Common myeloid progenitor, CD34-positive (primary cell): ENCODE data around the gene GRID1.

Experiments
- CTCF ChIA-PET: fragments of 350-600 bp; sonication (Branson Sonifier 250); formaldehyde crosslinking; loops from one replicate; lab custom pipeline; 2021; ENCODE audit warnings: antibody characterized with exemption; lab: Charles Lee
- POLR2A ChIA-PET: fragments of 350-600 bp; sonication (Branson Sonifier 250); formaldehyde crosslinking; loops from one replicate; lab custom pipeline; 2021; ENCODE audit warnings: antibody characterized with exemption; lab: Charles Lee
- DNase-seq, 3 donors: peaks; one replicate each; pipeline versions ENCODE4 v3.0.0 to v3.0.0-alpha.2; 2013
- H3K27ac ChIP-seq, 2 experiments: 1 replicate in 1 of 2; 2 replicates in 1 of 2; pipeline ENCODE4 v1.7.0; 2013; ENCODE audit warnings: inconsistent platforms in 2 of 2, low read length in 2 of 2, mild to moderate bottlenecking in 2 of 2, low read depth in 1 of 2, moderate library complexity in 1 of 2; ENCODE audit not compliant: severe bottlenecking in 2 of 2, insufficient read depth in 1 of 2, poor library complexity in 1 of 2
- H3K27me3 ChIP-seq, 5 experiments: replicated peaks in 2 of 5; 1 replicate in 3 of 5; 2 replicates in 2 of 5; pipeline versions ENCODE4 v1.6.1 to v1.7.0; 2013; ENCODE audit warnings: low read length in 4 of 5, mild to moderate bottlenecking in 2 of 5, moderate library complexity in 2 of 5, inconsistent platforms in 1 of 5; ENCODE audit not compliant: insufficient read depth in 5 of 5, control insufficient read depth in 4 of 5
- H3K36me3 ChIP-seq, 4 experiments: 1 replicate in 2 of 4; 2 replicates in 2 of 4; pipeline versions ENCODE4 v1.6.1 to v1.7.0; 2013; ENCODE audit warnings: low read length in 3 of 4, control low read depth in 1 of 4, mild to moderate bottlenecking in 1 of 4; ENCODE audit not compliant: control insufficient read depth in 4 of 4, insufficient read depth in 4 of 4
- H3K4me1 ChIP-seq, 4 experiments: 1 replicate in 3 of 4; 2 replicates in 1 of 4; pipeline versions ENCODE4 v1.6.1 to v1.7.1; 2013; ENCODE audit warnings: low read length in 3 of 4, mild to moderate bottlenecking in 3 of 4, control low read depth in 1 of 4, inconsistent platforms in 1 of 4, moderate library complexity in 1 of 4; ENCODE audit not compliant: control insufficient read depth in 4 of 4, insufficient read depth in 4 of 4; ENCODE audit errors: control extremely low read depth in 1 of 4
- H3K4me3 ChIP-seq, 7 experiments: 1 replicate in 4 of 7; 2 replicates in 3 of 7; pipeline versions ENCODE4 v1.5.1 to v1.7.0; 2013; ENCODE audit warnings: mild to moderate bottlenecking in 7 of 7, low read length in 6 of 7, moderate library complexity in 6 of 7, inconsistent platforms in 2 of 7, low read depth in 2 of 7, control low read depth in 1 of 7; ENCODE audit not compliant: insufficient read depth in 4 of 7, control insufficient read depth in 1 of 7; ENCODE audit errors: extremely low read depth in 1 of 7
- H3K9me3 ChIP-seq, 5 experiments: 1 replicate in 4 of 5; 2 replicates in 1 of 5; pipeline versions ENCODE4 v1.6.1 to v1.7.1; 2013; ENCODE audit warnings: low read length in 4 of 5, mild to moderate bottlenecking in 2 of 5, inconsistent platforms in 1 of 5, low read depth in 1 of 5, moderate library complexity in 1 of 5; ENCODE audit not compliant: control insufficient read depth in 4 of 5, insufficient read depth in 2 of 5; ENCODE audit errors: control extremely low read depth in 1 of 5
- WGBS: methylation state at CpG from one replicate; pipeline ENCODE4 v1.1.5; 2013; ENCODE audit not compliant: insufficient coverage; 5-methylcytosine and 5-hydroxymethylcytosine counted together

GRID1 gene

GRCh38 chr10:85601526-85601925 is 765.1 kb downstream of the GRID1 start:
- no peaks in the 10 kb centered on the region for H3K9me3 ChIP-seq
- H3K27ac ChIP-seq, result no peak overlapping the region
- CTCF ChIA-PET, result no interaction called here
- POLR2A ChIA-PET, result no interaction called here
- peaks cover 0 to 3% (median 0%) of the 10 kb centered on the region in 5 experiments for H3K27me3 ChIP-seq
- no peaks in the 10 kb centered on the region for H3K36me3 ChIP-seq
- H3K4me3 ChIP-seq, result no peak overlapping the region
- WGBS, result 96% methylated on average over 8 of the region's 9 CpGs
- DNase-seq, result no peak
- H3K4me1 ChIP-seq, result no peaks in the 10 kb centered on the region

GRCh38 chr10:85600744-85601081 is 765.9 kb downstream of the GRID1 start:
- ChIA-PET CTCF (no interaction called here), POLR2A (no interaction called here)
- 77% methylated on average over 2 of the region's 2 CpGs for WGBS

DNA sequence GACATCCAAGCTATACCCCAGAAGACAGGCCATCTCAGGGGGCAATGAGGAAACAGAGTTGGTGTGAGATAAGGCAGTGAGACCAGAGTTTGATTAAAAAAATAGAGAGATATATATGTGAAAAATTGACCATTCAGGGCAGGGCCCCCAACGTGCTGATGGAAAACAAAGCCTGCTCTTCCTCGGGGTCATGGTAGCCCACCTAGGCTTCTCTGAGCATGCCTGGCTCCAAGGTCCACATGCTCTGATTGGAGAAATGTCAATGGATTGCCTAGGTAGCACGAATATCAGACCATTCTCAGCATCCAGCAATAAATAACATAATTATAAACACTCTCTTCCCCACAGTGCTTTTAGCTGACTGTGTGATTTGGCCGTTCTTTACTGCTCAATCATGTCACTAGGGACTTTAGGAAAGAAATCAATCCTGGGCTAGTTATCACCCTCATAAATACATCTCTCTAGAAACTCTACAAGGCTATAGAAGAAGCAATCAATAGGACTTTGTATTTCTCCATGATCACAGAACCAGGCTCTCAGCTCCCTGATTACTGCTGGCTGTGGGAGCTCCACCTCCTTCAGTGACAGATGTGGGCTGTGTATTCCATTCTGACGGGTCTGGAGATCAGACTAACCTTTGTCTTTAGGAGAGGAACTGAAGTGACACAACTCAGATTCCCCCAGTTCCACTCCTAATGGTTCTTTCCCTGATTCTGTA is 766.4 kb downstream of the GRID1 start:
- 78% methylated on average over 4 of the region's 5 CpGs for WGBS
- ChIA-PET POLR2A (no interaction called here), CTCF (no interaction called here)
- no peak for DNase-seq
- no peaks in the 10 kb centered on the region for H3K4me1 ChIP-seq
- no peaks in the 10 kb centered on the region for H3K9me3 ChIP-seq
- no peak overlapping the region for H3K27ac ChIP-seq
- peaks cover 0 to 3% (median 0%) of the 10 kb centered on the region in 5 experiments for H3K27me3 ChIP-seq
- no peaks in the 10 kb centered on the region for H3K36me3 ChIP-seq
- H3K4me3 ChIP-seq, result no peak overlapping the region

More at GRCh38 chr10:85600744-85601081, 765.9 kb downstream of the GRID1 start:
- no peak overlapping the region for H3K4me3 ChIP-seq
- H3K36me3 ChIP-seq, result no peaks in the 10 kb centered on the region
- no peaks in the 10 kb centered on the region for H3K4me1 ChIP-seq
- H3K27me3 ChIP-seq, result peaks cover 0 to 3% (median 0%) of the 10 kb centered on the region in 5 experiments
- no peaks in the 10 kb centered on the region for H3K9me3 ChIP-seq
- DNase-seq, result no peak
- no peak overlapping the region for H3K27ac ChIP-seq

GRCh38 chr10:85599081-85599480 is 767.5 kb downstream of the GRID1 start:
- no peak overlapping the region for H3K4me3 ChIP-seq
- no peaks in the 10 kb centered on the region for H3K36me3 ChIP-seq
- H3K27ac ChIP-seq, result no peak overlapping the region
- no peaks in the 10 kb centered on the region for H3K4me1 ChIP-seq
- POLR2A ChIA-PET, result no interaction called here
- H3K9me3 ChIP-seq, result no peaks in the 10 kb centered on the region
- CTCF ChIA-PET, result no interaction called here
- H3K27me3 ChIP-seq, result peaks cover 0 to 3% (median 0%) of the 10 kb centered on the region in 5 experiments
- 94% methylated on average over 2 of the region's 2 CpGs for WGBS
- DNase-seq, result no peak

- H3K4me3 ChIP-seq, result no peak overlapping the region
- H3K9me3 ChIP-seq, result no peaks in the 10 kb centered on the region
- H3K4me1 ChIP-seq, result no peaks in the 10 kb centered on the region
- no peaks in the 10 kb centered on the region for H3K36me3 ChIP-seq
- ChIA-PET POLR2A (no interaction called here), CTCF (no interaction called here)
- WGBS, result 84% methylated on average over 6 of the region's 6 CpGs
- DNase-seq, result no peak
- no peak overlapping the region for H3K27ac ChIP-seq
- H3K27me3 ChIP-seq, result peaks cover 0 to 3% (median 0%) of the 10 kb centered on the region in 5 experiments
Measured at GRCh38 chr10:85598646-85599045, 767.9 kb downstream of the GRID1 start.

- 97% methylated on average over 5 of the region's 5 CpGs for WGBS
- Histone ChIP-seq H3K27me3 (peaks cover 0 to 3% (median 0%) of the 10 kb centered on the region in 5 experiments), H3K4me3 (no peak overlapping the region), H3K4me1 (no peaks in the 10 kb centered on the region), H3K9me3 (no peaks in the 10 kb centered on the region), H3K27ac (no peak overlapping the region), H3K36me3 (no peaks in the 10 kb centered on the region)
- CTCF ChIA-PET, result no interaction called here
- POLR2A ChIA-PET, result no interaction called here
- DNase-seq, result no peak
Measured at GRCh38 chr10:85597006-85597405, 769.6 kb downstream of the GRID1 start.

GRCh38 chr10:85596389-85596788 is 770.2 kb downstream of the GRID1 start:
- Histone ChIP-seq H3K36me3 (no peaks in the 10 kb centered on the region), H3K4me1 (no peaks in the 10 kb centered on the region)

More at GRCh38 chr10:85596389-85596788, 770.2 kb downstream of the GRID1 start:
- Histone ChIP-seq H3K27ac (no peak overlapping the region), H3K9me3 (no peaks in the 10 kb centered on the region), H3K27me3 (peaks cover 0 to 3% (median 0%) of the 10 kb centered on the region in 5 experiments), H3K4me3 (no peak overlapping the region)
- CTCF ChIA-PET, result no interaction called here
- 100% methylated on average over 2 of the region's 2 CpGs for WGBS
- no peak for DNase-seq
- POLR2A ChIA-PET, result no interaction called here
